ENCODE measurements around the gene CHST12. TPM values are rescaled to one million over a fixed set of nuclear protein-coding genes. Genes with fewer than 3 reads are reported as not detected.

The CHST12 gene
- 18.4 and 19.3 TPM in 2 replicates for total RNA-seq (2021)
- long read RNA-seq, full-length matches to known transcripts, result 209 of 306 reads
- long read RNA-seq, partial matches to known transcripts, result 16 of 306 reads
- long read RNA-seq, other reads (novel, unspliced or antisense), result 81 of 306 reads

GRCh38 chr7:2403014-2403717 lies at the start of gene CHST12:
TSS of gene CHST12 (plus strand) at chr7:2403611. CDS start at chr7:2432640, 29,029 bp downstream.
- WGBS (ENCODE audit: extremely low coverage, insufficient read length, low lambda C conversion rate), result no CpG with 5 or more reads among the region's 89 CpGs
- H3K79me1 ChIP-seq (ENCODE audit: insufficient read depth, low read depth, low read length, poor library complexity, severe bottlenecking), result peaks cover 3% of the 10 kb centered on the region
- Mint-ChIP-seq H3K4me1 (peaks cover 29 to 32% of the 10 kb centered on the region in 2 experiments), H3K27ac (peak within 1 kb of the TSS in 2 of 3 experiments; percentile 61 to 70; a peak in 2 of 7 replicates), H3K4me3 (peak within 1 kb of the TSS; percentile 74 to 88), H3K27me3 (ENCODE audit: low read depth) (peaks cover 2% of the 10 kb centered on the region; the same call in 1 of the 2 replicates), H3K9me3 (no peaks in the 10 kb centered on the region; a peak in 1 of 5 replicates), H3K36me3 (ENCODE audit: insufficient read depth in 1 of 3, low read depth in 3 of 3) (no peaks in the 10 kb centered on the region; a peak in 3 of 7 replicates)
- H3K27ac ChIP-seq (ENCODE audit: insufficient read length, low read depth, low read length), result no peak within 1 kb of the TSS
- H2AFZ ChIP-seq (ENCODE audit: low read length), result no peak within 1 kb of the TSS
- no peak within 1 kb of the TSS for H2BK120ac ChIP-seq (ENCODE audit: low read depth, low read length, poor library complexity, severe bottlenecking)
- no peak within 1 kb of the TSS for H3K23ac ChIP-seq (ENCODE audit: insufficient read length, low read depth, low read length)
- H3K4ac ChIP-seq (ENCODE audit: low read depth, low read length), result no peak within 1 kb of the TSS
- no peak within 1 kb of the TSS for H3T11ph ChIP-seq (ENCODE audit: low read length)
- H2AK5ac ChIP-seq (ENCODE audit: insufficient read length, low read length), result no peak within 1 kb of the TSS
- H3K4me2 ChIP-seq (ENCODE audit: insufficient read depth, insufficient read length, low read length), result peak within 1 kb of the TSS; percentile 75
- H3K9ac ChIP-seq (ENCODE audit: extremely low read depth, insufficient read length, low read length), result peak within 1 kb of the TSS; percentile 64
- no peak within 1 kb of the TSS for H4K91ac ChIP-seq (ENCODE audit: insufficient read length, low read depth, low read length)
- H3K79me2 ChIP-seq (ENCODE audit: insufficient read depth, low read length), result peaks cover 2% of the 10 kb centered on the region; the same call in 1 of the 2 replicates
- TF ChIP-seq CTCF (conservative IDR thresholded peaks at IDR 0.05), result no peak
- no peak within 1 kb of the TSS for H2BK20ac ChIP-seq (ENCODE audit: low read depth, low read length, poor library complexity, severe bottlenecking)
- H4K5ac ChIP-seq (ENCODE audit: insufficient read length, low read depth, low read length), result no peak within 1 kb of the TSS
- H4K20me1 ChIP-seq (ENCODE audit: control insufficient read depth, insufficient read depth, insufficient read length), result no peaks in the 10 kb centered on the region
- DNase-seq, result peak; percentile 94
- H2BK12ac ChIP-seq (ENCODE audit: insufficient read length, low read depth, low read length), result no peak within 1 kb of the TSS
- H4K8ac ChIP-seq (replicated peaks; ENCODE audit: insufficient read length, low read depth, low read length), result no peak within 1 kb of the TSS
- H3K18ac ChIP-seq (ENCODE audit: insufficient read length, low read depth, low read length), result no peak within 1 kb of the TSS
- H2BK15ac ChIP-seq (ENCODE audit: low read depth, low read length), result no peak within 1 kb of the TSS; the same call in 1 of the 2 replicates
- no peaks in the 10 kb centered on the region for H3K27me3 ChIP-seq (ENCODE audit: insufficient read depth, low read length)
- H3K14ac ChIP-seq (ENCODE audit: insufficient read depth, low read length), result no peak within 1 kb of the TSS
- H3K4me1 ChIP-seq (ENCODE audit: insufficient read depth, low read length), result no peaks in the 10 kb centered on the region
- H3K9me3 ChIP-seq (ENCODE audit: control insufficient read depth, low read depth, low read length), result no peaks in the 10 kb centered on the region
- peaks cover 11% of the 10 kb centered on the region for H3K23me2 ChIP-seq (ENCODE audit: insufficient read length, low read depth, low read length, poor library complexity, severe bottlenecking)
- no peak within 1 kb of the TSS for H2BK5ac ChIP-seq (ENCODE audit: insufficient read length, low read length)
- H3K56ac ChIP-seq (ENCODE audit: insufficient read length, low read depth, low read length), result no peak within 1 kb of the TSS

Data from H9 (cell line).